ENCODE measurements around the gene SGCD.

The SGCD gene

DNA sequence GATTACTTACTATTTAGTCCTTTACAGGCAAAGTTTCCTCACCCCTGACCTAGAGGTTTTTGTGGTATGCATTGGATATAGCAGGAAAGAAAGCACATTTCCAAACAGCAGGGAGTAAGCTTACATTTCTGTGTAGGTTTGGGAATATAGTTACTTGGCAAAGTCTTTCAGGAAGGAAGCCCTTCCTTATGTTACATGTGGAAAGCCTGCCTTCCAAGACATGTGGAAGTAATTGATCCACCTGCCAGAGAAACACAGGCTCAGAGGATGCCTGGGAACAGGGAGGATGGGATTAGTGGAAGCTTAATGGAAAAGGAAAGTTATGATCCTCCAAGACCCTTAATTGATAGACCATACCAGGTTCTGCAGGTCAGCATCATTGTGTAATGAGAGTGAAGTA is 435.8 kb downstream of the SGCD start:
- Histone ChIP-seq H3K9me3 (no peaks in the 10 kb centered on the region; the same call in 1 of the 2 replicates), H3K4me1 (no peaks in the 10 kb centered on the region), H3K27me3 (no peaks in the 10 kb centered on the region), H3K4me3 (ENCODE audit: low read depth, low read length) (no peak overlapping the region), H3K36me3 (no peaks in the 10 kb centered on the region)
- TF ChIP-seq, protein P1, sequence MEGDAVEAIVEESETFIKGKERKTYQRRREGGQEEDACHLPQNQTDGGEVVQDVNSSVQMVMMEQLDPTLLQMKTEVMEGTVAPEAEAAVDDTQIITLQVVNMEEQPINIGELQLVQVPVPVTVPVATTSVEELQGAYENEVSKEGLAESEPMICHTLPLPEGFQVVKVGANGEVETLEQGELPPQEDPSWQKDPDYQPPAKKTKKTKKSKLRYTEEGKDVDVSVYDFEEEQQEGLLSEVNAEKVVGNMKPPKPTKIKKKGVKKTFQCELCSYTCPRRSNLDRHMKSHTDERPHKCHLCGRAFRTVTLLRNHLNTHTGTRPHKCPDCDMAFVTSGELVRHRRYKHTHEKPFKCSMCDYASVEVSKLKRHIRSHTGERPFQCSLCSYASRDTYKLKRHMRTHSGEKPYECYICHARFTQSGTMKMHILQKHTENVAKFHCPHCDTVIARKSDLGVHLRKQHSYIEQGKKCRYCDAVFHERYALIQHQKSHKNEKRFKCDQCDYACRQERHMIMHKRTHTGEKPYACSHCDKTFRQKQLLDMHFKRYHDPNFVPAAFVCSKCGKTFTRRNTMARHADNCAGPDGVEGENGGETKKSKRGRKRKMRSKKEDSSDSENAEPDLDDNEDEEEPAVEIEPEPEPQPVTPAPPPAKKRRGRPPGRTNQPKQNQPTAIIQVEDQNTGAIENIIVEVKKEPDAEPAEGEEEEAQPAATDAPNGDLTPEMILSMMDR (IDR thresholded peaks at IDR 0.05; ENCODE audit: low read depth, low read length): no peak
- no peak for DNase-seq

- no peaks in the 10 kb centered on the region for H3K36me3 ChIP-seq
- H3K27me3 ChIP-seq: no peaks in the 10 kb centered on the region
- TF ChIP-seq, protein P1 (IDR thresholded peaks at IDR 0.05; ENCODE audit: low read depth, low read length): no peak
- H3K9me3 ChIP-seq: no peaks in the 10 kb centered on the region; the same call in 1 of the 2 replicates
- H3K4me3 ChIP-seq (ENCODE audit: low read depth, low read length): no peak overlapping the region
- no peak for DNase-seq
- no peaks in the 10 kb centered on the region for H3K4me1 ChIP-seq
Observed at GRCh38 chr5:156764176-156764971, 437.4 kb downstream of the SGCD start.

DNA sequence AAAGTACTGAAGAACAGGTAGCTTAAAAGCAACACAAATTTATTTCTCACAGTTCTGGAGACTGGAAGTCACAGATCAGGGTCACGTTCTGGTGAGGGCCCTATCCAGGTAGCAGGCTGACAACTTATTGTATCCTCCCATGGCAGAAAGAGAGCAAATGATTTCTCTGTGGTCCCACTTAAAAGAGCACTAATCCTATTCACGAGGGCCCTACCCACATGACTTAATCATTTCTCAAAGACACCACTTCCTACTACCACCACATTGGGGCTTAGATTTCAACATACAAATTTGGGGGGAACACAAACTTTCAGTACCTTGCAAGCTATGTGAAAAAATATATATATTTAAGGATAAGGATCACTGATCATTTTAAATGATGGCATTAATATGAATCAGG is 447.3 kb downstream of the SGCD start:
- H3K4me1 ChIP-seq: no peaks in the 10 kb centered on the region
- TF ChIP-seq, protein P1 (IDR thresholded peaks at IDR 0.05; ENCODE audit: low read depth, low read length): no peak
- no peak for DNase-seq
- no peaks in the 10 kb centered on the region; the same call in 1 of the 2 replicates for H3K9me3 ChIP-seq
- no peak overlapping the region for H3K4me3 ChIP-seq (ENCODE audit: low read depth, low read length)
- no peaks in the 10 kb centered on the region for H3K36me3 ChIP-seq
- no peaks in the 10 kb centered on the region for H3K27me3 ChIP-seq

GRCh38 chr5:156778139-156778706 is 451.3 kb downstream of the SGCD start:
- no peaks in the 10 kb centered on the region for H3K4me1 ChIP-seq
- no peaks in the 10 kb centered on the region; the same call in 1 of the 2 replicates for H3K9me3 ChIP-seq
- H3K36me3 ChIP-seq: no peaks in the 10 kb centered on the region
- no peaks in the 10 kb centered on the region for H3K27me3 ChIP-seq
- no peak for DNase-seq
- no peak overlapping the region for H3K4me3 ChIP-seq (ENCODE audit: low read depth, low read length)
- TF ChIP-seq, protein P1 (IDR thresholded peaks at IDR 0.05; ENCODE audit: low read depth, low read length): no peak

DNA sequence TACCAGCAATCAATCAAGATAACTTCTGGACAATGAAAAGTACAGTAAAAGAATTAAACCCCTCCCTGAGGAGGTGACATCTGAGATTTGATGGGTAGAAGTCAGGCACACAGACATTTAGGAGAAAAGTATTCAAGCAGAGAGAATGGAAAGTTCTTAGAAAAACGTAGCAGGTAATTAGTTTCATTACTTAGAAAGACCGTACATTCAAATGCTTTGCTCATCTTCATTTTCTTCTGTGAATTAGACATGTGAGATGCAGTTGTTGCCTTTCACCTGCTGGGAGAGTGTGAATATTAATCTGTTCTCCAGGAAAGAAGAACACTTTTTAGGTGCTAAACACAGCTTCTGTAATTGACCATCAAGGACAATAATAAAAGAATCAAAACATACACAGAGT is 451.8 kb downstream of the SGCD start:
- Histone ChIP-seq H3K36me3 (no peaks in the 10 kb centered on the region), H3K4me3 (ENCODE audit: low read depth, low read length) (no peak overlapping the region), H3K27me3 (no peaks in the 10 kb centered on the region), H3K4me1 (no peaks in the 10 kb centered on the region), H3K9me3 (peaks cover under 1% of the 10 kb centered on the region)
- no peak for DNase-seq
- TF ChIP-seq, protein P1 (IDR thresholded peaks at IDR 0.05; ENCODE audit: low read depth, low read length): no peak

DNA sequence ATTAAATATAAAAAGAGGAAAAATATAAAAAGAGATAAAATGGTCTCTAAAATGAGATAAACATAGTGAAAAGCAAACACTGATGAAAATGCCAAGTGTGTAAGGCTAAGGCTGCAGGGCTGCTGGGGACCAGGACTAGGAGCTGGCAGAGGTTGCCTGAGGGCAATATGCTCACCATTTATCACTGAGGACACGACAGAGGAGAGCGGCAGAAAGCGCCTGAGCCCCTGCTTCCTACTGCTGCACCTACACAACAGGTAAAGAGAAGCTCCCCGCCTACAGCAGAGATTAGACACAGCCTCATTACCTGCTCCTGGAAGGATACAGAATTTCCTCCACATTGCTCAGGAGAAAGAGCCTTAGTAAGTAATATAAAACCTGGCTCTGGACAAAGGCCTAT is 452.5 kb downstream of the SGCD start:
- DNase-seq: no peak
- Histone ChIP-seq H3K4me3 (ENCODE audit: low read depth, low read length) (no peak overlapping the region), H3K9me3 (peaks cover 2% of the 10 kb centered on the region), H3K36me3 (no peaks in the 10 kb centered on the region), H3K4me1 (no peaks in the 10 kb centered on the region), H3K27me3 (no peaks in the 10 kb centered on the region)
- TF ChIP-seq, protein P1 (IDR thresholded peaks at IDR 0.05; ENCODE audit: low read depth, low read length): no peak

All from BE2C (cell line).